ENCODE data around the gene KHDC4. TPM values are rescaled to one million over a fixed set of nuclear protein-coding genes. Genes with fewer than 3 reads are reported as not detected.
A peak's percentile ranks its signal among the peaks of the same experiment; 100 is the strongest.

The KHDC4 gene
- total and polyA plus RNA-seq, 2 of the 13 experiments (the other 11 are each of a cell fraction or from before 2014, with no cell fraction given), result 33.5 to 92.0 TPM

DNA sequence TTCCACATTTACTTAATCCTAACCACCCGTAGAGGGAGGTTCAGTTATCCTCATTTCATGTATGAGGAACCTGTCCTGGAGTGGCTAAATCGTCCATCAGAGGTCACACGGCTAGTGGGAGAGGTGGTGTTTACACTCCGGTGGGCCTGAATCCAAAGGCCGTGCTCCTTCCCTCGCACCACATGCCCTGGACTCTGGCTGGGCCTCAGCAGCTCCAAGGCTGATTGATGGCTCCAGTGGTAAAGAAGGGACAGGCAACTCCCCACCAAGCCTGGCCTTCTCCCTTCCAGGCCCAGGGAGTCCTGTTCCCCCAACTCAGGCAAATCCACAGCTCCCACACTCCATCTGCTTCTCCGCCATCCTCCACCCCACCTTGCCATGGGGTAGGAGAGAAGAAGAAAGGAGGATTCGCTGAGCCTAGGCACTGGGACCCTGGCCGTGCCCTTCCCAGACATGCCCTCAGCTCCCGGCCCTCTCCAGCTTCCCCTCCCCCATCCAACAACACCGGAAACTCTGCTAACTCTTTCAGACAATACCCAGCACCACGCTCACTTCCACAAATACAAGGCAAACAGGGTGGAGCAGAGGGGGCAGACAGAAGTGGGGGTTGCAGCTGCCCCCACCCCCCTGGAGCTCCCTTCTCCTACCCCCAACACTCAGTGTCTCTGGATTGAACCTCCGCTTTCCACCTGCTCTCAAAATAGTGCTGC is 33.3 kb upstream of the KHDC4 start (continued):
- TF ChIP-seq TCF12 (IDR thresholded peaks at IDR 0.05), result no peak
- TF ChIP-seq TCF12 (CRISPR knock-in tag; IDR thresholded peaks at IDR 0.05), result peak; percentile 56; the same call in 1 of the 2 replicates
- TF ChIP-seq, protein P1, sequence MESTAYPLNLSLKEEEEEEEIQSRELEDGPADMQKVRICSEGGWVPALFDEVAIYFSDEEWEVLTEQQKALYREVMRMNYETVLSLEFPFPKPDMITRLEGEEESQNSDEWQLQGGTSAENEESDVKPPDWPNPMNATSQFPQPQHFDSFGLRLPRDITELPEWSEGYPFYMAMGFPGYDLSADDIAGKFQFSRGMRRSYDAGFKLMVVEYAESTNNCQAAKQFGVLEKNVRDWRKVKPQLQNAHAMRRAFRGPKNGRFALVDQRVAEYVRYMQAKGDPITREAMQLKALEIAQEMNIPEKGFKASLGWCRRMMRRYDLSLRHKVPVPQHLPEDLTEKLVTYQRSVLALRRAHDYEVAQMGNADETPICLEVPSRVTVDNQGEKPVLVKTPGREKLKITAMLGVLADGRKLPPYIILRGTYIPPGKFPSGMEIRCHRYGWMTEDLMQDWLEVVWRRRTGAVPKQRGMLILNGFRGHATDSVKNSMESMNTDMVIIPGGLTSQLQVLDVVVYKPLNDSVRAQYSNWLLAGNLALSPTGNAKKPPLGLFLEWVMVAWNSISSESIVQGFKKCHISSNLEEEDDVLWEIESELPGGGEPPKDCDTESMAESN (CRISPR knock-in tag; conservative IDR thresholded peaks at IDR 0.05), result peak; percentile 75; the same call in 1 of the 2 replicates
- TF ChIP-seq, protein P2, sequence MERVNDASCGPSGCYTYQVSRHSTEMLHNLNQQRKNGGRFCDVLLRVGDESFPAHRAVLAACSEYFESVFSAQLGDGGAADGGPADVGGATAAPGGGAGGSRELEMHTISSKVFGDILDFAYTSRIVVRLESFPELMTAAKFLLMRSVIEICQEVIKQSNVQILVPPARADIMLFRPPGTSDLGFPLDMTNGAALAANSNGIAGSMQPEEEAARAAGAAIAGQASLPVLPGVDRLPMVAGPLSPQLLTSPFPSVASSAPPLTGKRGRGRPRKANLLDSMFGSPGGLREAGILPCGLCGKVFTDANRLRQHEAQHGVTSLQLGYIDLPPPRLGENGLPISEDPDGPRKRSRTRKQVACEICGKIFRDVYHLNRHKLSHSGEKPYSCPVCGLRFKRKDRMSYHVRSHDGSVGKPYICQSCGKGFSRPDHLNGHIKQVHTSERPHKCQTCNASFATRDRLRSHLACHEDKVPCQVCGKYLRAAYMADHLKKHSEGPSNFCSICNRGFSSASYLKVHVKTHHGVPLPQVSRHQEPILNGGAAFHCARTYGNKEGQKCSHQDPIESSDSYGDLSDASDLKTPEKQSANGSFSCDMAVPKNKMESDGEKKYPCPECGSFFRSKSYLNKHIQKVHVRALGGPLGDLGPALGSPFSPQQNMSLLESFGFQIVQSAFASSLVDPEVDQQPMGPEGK (CRISPR knock-in tag; IDR thresholded peaks at IDR 0.05), result peak; percentile 16; the same call in 1 of the 2 replicates
- no peak for TF ChIP-seq ZNF737 (CRISPR knock-in tag; IDR thresholded peaks at IDR 0.05; ENCODE audit: borderline replicate concordance)
- TF ChIP-seq, protein P3, sequence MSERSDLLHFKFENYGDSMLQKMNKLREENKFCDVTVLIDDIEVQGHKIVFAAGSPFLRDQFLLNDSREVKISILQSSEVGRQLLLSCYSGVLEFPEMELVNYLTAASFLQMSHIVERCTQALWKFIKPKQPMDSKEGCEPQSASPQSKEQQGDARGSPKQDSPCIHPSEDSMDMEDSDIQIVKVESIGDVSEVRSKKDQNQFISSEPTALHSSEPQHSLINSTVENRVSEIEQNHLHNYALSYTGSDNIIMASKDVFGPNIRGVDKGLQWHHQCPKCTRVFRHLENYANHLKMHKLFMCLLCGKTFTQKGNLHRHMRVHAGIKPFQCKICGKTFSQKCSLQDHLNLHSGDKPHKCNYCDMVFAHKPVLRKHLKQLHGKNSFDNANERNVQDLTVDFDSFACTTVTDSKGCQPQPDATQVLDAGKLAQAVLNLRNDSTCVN (CRISPR knock-in tag; IDR thresholded peaks at IDR 0.05; ENCODE audit: borderline replicate concordance), result no peak; the same call in 1 of the 2 replicates
- TF ChIP-seq ONECUT2 (CRISPR knock-in tag; IDR thresholded peaks at IDR 0.05), result no peak
- TF ChIP-seq, protein P4, sequence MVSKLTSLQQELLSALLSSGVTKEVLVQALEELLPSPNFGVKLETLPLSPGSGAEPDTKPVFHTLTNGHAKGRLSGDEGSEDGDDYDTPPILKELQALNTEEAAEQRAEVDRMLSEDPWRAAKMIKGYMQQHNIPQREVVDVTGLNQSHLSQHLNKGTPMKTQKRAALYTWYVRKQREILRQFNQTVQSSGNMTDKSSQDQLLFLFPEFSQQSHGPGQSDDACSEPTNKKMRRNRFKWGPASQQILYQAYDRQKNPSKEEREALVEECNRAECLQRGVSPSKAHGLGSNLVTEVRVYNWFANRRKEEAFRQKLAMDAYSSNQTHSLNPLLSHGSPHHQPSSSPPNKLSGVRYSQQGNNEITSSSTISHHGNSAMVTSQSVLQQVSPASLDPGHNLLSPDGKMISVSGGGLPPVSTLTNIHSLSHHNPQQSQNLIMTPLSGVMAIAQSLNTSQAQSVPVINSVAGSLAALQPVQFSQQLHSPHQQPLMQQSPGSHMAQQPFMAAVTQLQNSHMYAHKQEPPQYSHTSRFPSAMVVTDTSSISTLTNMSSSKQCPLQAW (CRISPR knock-in tag; IDR thresholded peaks at IDR 0.05), result peak; percentile 74
- 0 out of 2 replicates have a peak, but pooled peaks have one; percentile 57 for TF ChIP-seq ARNT2 (CRISPR knock-in tag; IDR thresholded peaks at IDR 0.05; ENCODE audit: low read depth)
- TF ChIP-seq, protein P5, sequence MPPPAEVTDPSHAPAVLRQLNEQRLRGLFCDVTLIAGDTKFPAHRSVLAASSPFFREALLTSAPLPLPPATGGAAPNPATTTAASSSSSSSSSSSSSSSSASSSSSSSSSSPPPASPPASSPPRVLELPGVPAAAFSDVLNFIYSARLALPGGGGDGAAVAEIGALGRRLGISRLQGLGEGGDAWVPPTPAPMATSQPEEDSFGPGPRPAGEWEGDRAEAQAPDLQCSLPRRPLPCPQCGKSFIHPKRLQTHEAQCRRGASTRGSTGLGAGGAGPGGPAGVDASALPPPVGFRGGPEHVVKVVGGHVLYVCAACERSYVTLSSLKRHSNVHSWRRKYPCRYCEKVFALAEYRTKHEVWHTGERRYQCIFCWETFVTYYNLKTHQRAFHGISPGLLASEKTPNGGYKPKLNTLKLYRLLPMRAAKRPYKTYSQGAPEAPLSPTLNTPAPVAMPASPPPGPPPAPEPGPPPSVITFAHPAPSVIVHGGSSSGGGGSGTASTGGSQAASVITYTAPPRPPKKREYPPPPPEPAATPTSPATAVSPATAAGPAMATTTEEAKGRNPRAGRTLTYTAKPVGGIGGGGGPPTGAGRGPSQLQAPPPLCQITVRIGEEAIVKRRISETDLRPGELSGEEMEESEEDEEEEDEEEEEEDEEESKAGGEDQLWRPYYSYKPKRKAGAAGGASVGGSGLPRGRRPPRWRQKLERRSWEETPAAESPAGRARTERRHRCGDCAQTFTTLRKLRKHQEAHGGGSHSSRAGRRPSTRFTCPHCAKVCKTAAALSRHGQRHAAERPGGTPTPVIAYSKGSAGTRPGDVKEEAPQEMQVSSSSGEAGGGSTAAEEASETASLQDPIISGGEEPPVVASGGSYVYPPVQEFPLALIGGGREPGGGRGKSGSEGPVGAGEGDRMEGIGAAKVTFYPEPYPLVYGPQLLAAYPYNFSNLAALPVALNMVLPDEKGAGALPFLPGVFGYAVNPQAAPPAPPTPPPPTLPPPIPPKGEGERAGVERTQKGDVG (CRISPR knock-in tag; IDR thresholded peaks at IDR 0.05; ENCODE audit: borderline replicate concordance), result no peak
